ENCODE measurements around the gene SIK1. TPM values are rescaled to one million over a fixed set of nuclear protein-coding genes. Genes with fewer than 3 reads are reported as not detected.

The SIK1 gene
- total RNA-seq, 1 donor from 2014 or later = 1.7 TPM

DNA sequence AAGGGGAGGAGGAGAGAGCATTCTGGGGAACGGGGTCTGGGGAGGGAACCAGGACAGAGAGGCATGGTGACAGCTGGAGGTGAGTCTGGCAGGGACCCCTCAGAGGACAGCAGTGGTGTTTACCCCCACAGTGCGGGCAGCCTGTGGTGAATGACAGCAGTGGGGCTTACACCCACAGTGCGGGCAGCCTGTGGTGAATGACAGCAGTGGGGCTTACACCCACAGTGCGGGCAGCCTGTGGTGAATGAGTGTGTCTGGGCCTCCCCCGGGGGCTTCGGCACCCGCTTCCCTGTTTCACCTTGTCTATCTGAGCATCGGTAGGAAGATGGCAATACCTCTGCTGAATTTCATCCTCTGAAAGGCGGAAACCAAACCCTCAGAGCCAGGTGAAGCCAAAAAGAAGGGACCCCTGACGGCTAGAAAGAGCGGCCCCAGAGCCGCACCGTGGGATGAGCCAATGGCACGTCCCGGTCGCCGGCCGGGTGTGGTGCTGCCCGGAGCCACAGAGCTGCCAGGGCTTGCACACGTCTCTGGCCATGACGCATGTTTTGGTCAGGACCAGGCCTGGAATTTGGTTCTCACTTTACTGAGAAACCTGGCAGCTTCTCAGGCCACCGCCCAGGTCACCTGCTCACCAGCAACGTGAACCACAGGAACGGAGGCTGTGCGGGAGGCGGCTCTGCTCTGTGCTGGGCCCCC is 54.1 kb downstream of the SIK1 start:
- peaks cover 23% of the 10 kb centered on the region for H3K4me1 Mint-ChIP-seq
- no peak for DNase-seq (ENCODE audit: low read depth, low spot score)
- no peak overlapping the region for H3K4me3 Mint-ChIP-seq
- H3K36me3 Mint-ChIP-seq (ENCODE audit: low read depth) = no peaks in the 10 kb centered on the region
- no peak overlapping the region for H3K27ac Mint-ChIP-seq (ENCODE audit: unreplicated experiment)
- no peaks in the 10 kb centered on the region for H3K9me3 Mint-ChIP-seq
- no peaks in the 10 kb centered on the region for H3K27me3 Mint-ChIP-seq (ENCODE audit: low read depth)
- TF ChIP-seq, protein P1, sequence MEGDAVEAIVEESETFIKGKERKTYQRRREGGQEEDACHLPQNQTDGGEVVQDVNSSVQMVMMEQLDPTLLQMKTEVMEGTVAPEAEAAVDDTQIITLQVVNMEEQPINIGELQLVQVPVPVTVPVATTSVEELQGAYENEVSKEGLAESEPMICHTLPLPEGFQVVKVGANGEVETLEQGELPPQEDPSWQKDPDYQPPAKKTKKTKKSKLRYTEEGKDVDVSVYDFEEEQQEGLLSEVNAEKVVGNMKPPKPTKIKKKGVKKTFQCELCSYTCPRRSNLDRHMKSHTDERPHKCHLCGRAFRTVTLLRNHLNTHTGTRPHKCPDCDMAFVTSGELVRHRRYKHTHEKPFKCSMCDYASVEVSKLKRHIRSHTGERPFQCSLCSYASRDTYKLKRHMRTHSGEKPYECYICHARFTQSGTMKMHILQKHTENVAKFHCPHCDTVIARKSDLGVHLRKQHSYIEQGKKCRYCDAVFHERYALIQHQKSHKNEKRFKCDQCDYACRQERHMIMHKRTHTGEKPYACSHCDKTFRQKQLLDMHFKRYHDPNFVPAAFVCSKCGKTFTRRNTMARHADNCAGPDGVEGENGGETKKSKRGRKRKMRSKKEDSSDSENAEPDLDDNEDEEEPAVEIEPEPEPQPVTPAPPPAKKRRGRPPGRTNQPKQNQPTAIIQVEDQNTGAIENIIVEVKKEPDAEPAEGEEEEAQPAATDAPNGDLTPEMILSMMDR (conservative IDR thresholded peaks at IDR 0.05) = no peak

DNA sequence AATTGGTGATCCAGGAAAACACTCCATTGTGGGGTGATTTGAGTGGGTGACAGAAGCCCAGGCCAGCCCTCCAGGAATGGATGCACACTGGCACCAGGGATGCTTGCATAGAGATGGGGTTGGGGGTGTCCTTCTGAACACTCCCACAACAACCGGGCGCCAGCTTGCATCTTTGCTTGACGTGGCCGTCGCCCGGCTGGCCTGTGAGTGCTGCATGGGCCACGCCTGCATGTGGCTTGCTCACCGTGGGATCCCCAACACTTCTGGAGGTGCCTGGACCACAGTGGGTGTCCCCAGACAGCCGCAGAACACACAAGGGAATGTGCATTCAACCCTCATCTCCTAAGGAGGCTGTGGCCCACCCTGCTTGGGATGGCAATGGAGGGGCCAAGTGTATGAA is 55.1 kb downstream of the SIK1 start:
- DNase-seq (ENCODE audit: low read depth, low spot score) = no peak
- H3K27ac Mint-ChIP-seq (ENCODE audit: unreplicated experiment) = no peak overlapping the region
- H3K4me1 Mint-ChIP-seq = peaks cover 27% of the 10 kb centered on the region
- no peaks in the 10 kb centered on the region for H3K27me3 Mint-ChIP-seq (ENCODE audit: low read depth)
- H3K4me3 Mint-ChIP-seq = no peak overlapping the region
- TF ChIP-seq, protein P1 (conservative IDR thresholded peaks at IDR 0.05) = no peak
- no peaks in the 10 kb centered on the region for H3K36me3 Mint-ChIP-seq (ENCODE audit: low read depth)
- H3K9me3 Mint-ChIP-seq = no peaks in the 10 kb centered on the region

DNA sequence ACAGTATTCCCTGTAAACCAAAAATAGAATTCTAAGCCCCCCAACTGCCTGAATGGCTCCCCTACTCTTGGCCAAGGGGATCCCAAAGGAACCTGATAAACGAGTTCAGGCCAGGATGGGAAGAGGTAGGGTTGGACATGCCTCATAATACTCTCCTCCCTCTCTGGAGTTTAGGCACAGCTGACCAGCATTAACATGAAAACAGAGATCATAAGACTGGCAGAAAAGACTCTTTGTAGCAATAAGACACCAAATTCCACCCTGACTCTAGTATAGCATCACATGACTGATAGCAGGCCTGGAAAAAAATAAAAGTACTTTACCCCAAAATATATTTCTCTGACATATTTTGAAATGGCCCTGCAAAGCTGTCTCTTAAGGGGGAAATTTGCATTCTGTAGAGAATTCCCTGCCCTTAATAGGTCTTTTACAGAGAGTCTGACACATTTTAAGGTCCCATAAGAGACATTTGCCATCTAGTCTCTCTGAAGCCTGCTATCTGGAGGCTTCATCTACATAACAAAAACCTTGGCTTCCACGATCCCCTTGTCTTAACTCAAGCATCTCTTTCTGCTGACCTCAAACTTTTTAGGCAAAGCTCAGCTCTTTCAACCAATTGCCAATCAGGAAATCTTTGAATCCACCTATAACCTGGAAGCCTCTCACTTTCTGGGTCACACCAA is 55.9 kb downstream of the SIK1 start:
- TF ChIP-seq, protein P1 (conservative IDR thresholded peaks at IDR 0.05) = no peak
- Mint-ChIP-seq H3K9me3 (no peaks in the 10 kb centered on the region), H3K36me3 (ENCODE audit: low read depth) (no peaks in the 10 kb centered on the region), H3K27ac (ENCODE audit: unreplicated experiment) (no peak overlapping the region), H3K4me1 (peaks cover 30% of the 10 kb centered on the region), H3K27me3 (ENCODE audit: low read depth) (no peaks in the 10 kb centered on the region), H3K4me3 (no peak overlapping the region)
- no peak for DNase-seq (ENCODE audit: low read depth, low spot score)

DNA sequence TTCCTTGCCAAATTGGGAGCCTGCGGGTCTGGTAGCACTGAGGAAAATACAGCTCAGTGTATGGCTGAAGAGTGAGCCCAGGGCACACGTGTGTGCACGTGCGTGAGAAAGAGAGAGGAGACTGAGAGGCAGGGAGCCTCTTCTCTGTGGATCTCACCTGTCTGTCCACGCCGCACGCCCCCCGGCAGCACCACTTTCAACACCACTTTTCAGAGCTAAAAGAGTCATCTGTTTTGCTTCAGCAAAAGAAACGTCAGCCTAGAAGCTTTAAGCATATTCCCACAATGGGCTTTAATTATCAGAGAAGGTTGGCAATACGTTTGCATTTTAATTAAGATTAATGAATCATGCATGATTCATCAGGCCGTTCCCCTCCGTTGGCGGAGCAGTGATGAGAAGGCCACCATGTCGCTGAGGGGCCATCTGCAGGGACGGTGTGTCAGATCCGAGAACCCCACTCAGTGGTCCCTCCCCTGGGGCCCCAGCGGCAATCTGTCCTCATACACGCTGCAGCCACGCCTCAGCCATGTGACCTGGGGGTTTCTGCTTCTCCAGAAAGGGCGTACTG is 56.8 kb downstream of the SIK1 start:
- no peak overlapping the region for H3K27ac Mint-ChIP-seq (ENCODE audit: unreplicated experiment)
- peaks cover 38% of the 10 kb centered on the region for H3K4me1 Mint-ChIP-seq
- DNase-seq (ENCODE audit: low read depth, low spot score) = no peak
- H3K9me3 Mint-ChIP-seq = no peaks in the 10 kb centered on the region
- no peaks in the 10 kb centered on the region for H3K27me3 Mint-ChIP-seq (ENCODE audit: low read depth)
- H3K4me3 Mint-ChIP-seq = no peak overlapping the region
- H3K36me3 Mint-ChIP-seq (ENCODE audit: low read depth) = no peaks in the 10 kb centered on the region
- TF ChIP-seq, protein P1 (conservative IDR thresholded peaks at IDR 0.05) = no peak

DNA sequence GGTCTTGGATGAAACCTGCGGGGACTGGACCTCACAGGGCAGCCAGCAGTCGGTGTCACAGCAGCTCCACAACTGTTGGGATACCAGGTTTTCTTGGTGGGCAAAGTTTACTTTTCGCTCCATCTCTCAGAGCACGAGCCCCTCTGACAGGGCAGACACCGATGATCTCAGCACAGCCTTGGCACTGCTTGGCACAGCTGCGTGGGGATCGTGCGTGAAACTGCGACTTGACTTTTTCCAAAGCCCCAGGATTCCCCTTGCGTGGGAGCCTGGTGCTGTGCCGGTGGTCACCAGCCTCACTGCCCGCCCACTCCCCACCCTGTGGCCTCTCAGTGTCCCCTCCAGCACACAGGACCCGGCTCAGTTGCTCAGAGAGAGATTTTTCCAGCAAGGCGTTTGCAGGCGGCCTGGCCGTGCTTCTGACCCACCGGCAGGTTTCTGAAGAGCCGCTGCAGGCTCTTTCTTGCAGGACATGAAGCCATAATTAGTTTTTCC is 57.3 kb downstream of the SIK1 start:
- Mint-ChIP-seq H3K27me3 (ENCODE audit: low read depth) (no peaks in the 10 kb centered on the region), H3K4me3 (no peak overlapping the region), H3K27ac (ENCODE audit: unreplicated experiment) (no peak overlapping the region), H3K36me3 (ENCODE audit: low read depth) (no peaks in the 10 kb centered on the region), H3K9me3 (no peaks in the 10 kb centered on the region), H3K4me1 (peaks cover 38% of the 10 kb centered on the region)
- TF ChIP-seq, protein P1 (conservative IDR thresholded peaks at IDR 0.05) = no peak
- DNase-seq (ENCODE audit: low read depth, low spot score) = no peak

Measured in neural crest cell (in vitro differentiated cells).